ENCODE results near the gene KANK4. TPM values are rescaled to one million over a fixed set of nuclear protein-coding genes. Genes with fewer than 3 reads are reported as not detected.

KANK4 gene
- total and polyA plus RNA-seq, 5 experiments from 2014 or later = not detected

GRCh38 chr1:62188111-62188510 is 131.1 kb downstream of the KANK4 start:
- peaks cover 0 to 16% (median 6%) of the 10 kb centered on the region in 5 donors for H3K27me3 Mint-ChIP-seq
- H3K27ac Mint-ChIP-seq = no peak overlapping the region
- no peaks in the 10 kb centered on the region for H3K4me1 Mint-ChIP-seq
- ATAC-seq = no peak
- POLR2A ChIA-PET = no interaction called here
- no peak for DNase-seq
- H3K4me3 Mint-ChIP-seq = no peak overlapping the region
- H3K9me3 Mint-ChIP-seq = no peaks in the 10 kb centered on the region
- no peaks in the 10 kb centered on the region for H3K36me3 Mint-ChIP-seq

- no peaks in the 10 kb centered on the region for H3K9me3 Mint-ChIP-seq
- no peaks in the 10 kb centered on the region for H3K36me3 Mint-ChIP-seq
- DNase-seq (no peak), ATAC-seq (no peak)
- no peak overlapping the region for H3K27ac Mint-ChIP-seq
- POLR2A ChIA-PET = no interaction called here
- no peak overlapping the region for H3K4me3 Mint-ChIP-seq
- no peaks in the 10 kb centered on the region for H3K4me1 Mint-ChIP-seq
- H3K27me3 Mint-ChIP-seq = peaks cover under 1 to 10% (median 3%) of the 10 kb centered on the region in 5 donors
Measured at GRCh38 chr1:62187548-62187947, 131.7 kb downstream of the KANK4 start.

Other genes with a start within 250 kb of the KANK4 start
- not detected for gene L1TD1, start 124.6 kb downstream of the KANK4 start, total RNA-seq
- not detected for gene L1TD1, start 124.6 kb downstream of the KANK4 start, polyA plus RNA-seq
- 10 to 100 TPM; 37.5 to 39.1 TPM for gene USP1, start 117.6 kb upstream of the KANK4 start, total RNA-seq
- 10 to 100 TPM; 22.2 to 25.5 (median 24.6) TPM for gene USP1, start 117.6 kb upstream of the KANK4 start, polyA plus RNA-seq

Data from naive thymus-derived CD8-positive, alpha-beta T cell (primary cell).